NCI-H1694 treated with DMSO at 0.1 percent for 48 hours (cell line): ENCODE results near the gene STAC.
"Not testable (repeated sequence)": the region's sequence is repeated elsewhere in the genome, so short reads cannot be mapped to it uniquely, and the experiment has no call there.

Experiments
- DNase-seq: peaks from one replicate; lab custom pipeline; 2025; lab: John Stamatoyannopoulos, UW

STAC gene

GRCh38 chr3:36477655-36478054, 97.4 kb downstream of the STAC start:
- no peak for DNase-seq

GRCh38 chr3:36480911-36481648, 100.8 kb downstream of the STAC start:
- DNase-seq: no peak

- DNase-seq: no peak
These were observed 102.0 kb downstream of the STAC start for GRCh38 chr3:36482256-36482655.

GRCh38 chr3:36482880-36483279, 102.6 kb downstream of the STAC start:
- no peak for DNase-seq

GRCh38 chr3:36483709-36484108, 103.4 kb downstream of the STAC start:
- DNase-seq: no peak

- no peak for DNase-seq
These were observed 104.1 kb downstream of the STAC start for GRCh38 chr3:36484386-36484785.

GRCh38 chr3:36486009-36486795, 105.9 kb downstream of the STAC start:
- DNase-seq: no peak

GRCh38 chr3:36487616-36488015, 107.3 kb downstream of the STAC start:
- no peak for DNase-seq

GRCh38 chr3:36488077-36488789, 107.9 kb downstream of the STAC start:
- DNase-seq: no peak

- no peak for DNase-seq
These were observed 108.8 kb downstream of the STAC start for GRCh38 chr3:36489101-36489500.

GRCh38 chr3:36489679-36490425, 109.5 kb downstream of the STAC start:
- DNase-seq: no peak

- no peak for DNase-seq
These were observed 112.7 kb downstream of the STAC start for GRCh38 chr3:36493051-36493450.

GRCh38 chr3:36494461-36495109, 114.3 kb downstream of the STAC start:
- DNase-seq: no peak

GRCh38 chr3:36496684-36497633, 116.7 kb downstream of the STAC start:
- DNase-seq: no peak

GRCh38 chr3:36500053-36500452, 119.7 kb downstream of the STAC start:
- not testable (repeated sequence) for DNase-seq

GRCh38 chr3:36501616-36502015, 121.3 kb downstream of the STAC start:
- DNase-seq: no peak

- DNase-seq: no peak
These were observed 125.1 kb downstream of the STAC start for GRCh38 chr3:36505393-36505792.

GRCh38 chr3:36511791-36512486, 131.6 kb downstream of the STAC start:
- no peak for DNase-seq

- DNase-seq: no peak
These were observed 132.3 kb downstream of the STAC start for GRCh38 chr3:36512555-36512954.

- no peak for DNase-seq
These were observed 133.9 kb downstream of the STAC start for GRCh38 chr3:36514171-36514570.
